T-helper 2 cell treated with Interferon-gamma antibody and Interleukin-4, amounts not matched to agents 100 ng/mL and 5 ng/mL, for 36 hours (primary cell): Measurements from ENCODE around the gene NPAT. TPM values are rescaled to one million over a fixed set of nuclear protein-coding genes. Genes with fewer than 3 reads are reported as not detected.

Experiments
- intact Hi-C: fragments of 100-400 bp; cut with micrococcal nuclease; formaldehyde crosslinking; loops from one replicate; pipeline ENCODE4 v1.15.1; 2023
- total RNA-seq: library from RNA; stranded (reverse); gene quantifications from 2 replicates; pipeline ENCODE4 v1.2.3, GENCODE V29; 2022

Gene NPAT
- total RNA-seq, result 34.0 and 39.6 TPM in 2 replicates

DNA sequence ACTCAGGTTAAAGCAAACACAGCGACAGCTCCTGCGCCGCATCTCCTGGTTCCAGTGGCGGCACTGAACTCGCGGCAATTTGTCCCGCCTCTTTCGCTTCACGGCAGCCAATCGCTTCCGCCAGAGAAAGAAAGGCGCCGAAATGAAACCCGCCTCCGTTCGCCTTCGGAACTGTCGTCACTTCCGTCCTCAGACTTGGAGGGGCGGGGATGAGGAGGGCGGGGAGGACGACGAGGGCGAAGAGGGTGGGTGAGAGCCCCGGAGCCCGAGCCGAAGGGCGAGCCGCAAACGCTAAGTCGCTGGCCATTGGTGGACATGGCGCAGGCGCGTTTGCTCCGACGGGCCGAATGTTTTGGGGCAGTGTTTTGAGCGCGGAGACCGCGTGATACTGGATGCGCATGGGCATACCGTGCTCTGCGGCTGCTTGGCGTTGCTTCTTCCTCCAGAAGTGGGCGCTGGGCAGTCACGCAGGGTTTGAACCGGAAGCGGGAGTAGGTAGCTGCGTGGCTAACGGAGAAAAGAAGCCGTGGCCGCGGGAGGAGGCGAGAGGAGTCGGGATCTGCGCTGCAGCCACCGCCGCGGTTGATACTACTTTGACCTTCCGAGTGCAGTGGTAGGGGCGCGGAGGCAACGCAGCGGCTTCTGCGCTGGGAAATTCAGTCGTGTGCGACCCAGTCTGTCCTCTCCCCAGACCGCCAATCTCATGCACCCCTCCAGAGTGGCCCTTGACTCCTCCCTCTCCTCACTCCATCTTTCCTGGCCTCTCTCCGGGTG, at the start of gene NPAT, which contains the start of gene ATM:
NPAT (minus strand) TSS at position 65 of the 774 bp plus-strand sequence. CDS start 102 bp downstream, outside the sequence.
ATM (plus strand) TSS at position 494 of the 774 bp plus-strand sequence. CDS start 4,558 bp downstream, outside the sequence.
- intact Hi-C loops, result loop anchor here (1.0 to 10.0 kb wide), 11 partner anchors 14 to 768 kb away; partner anchors contain the start of genes ACAT1, C11orf65, CWF19L2 and DDX10

DNA sequence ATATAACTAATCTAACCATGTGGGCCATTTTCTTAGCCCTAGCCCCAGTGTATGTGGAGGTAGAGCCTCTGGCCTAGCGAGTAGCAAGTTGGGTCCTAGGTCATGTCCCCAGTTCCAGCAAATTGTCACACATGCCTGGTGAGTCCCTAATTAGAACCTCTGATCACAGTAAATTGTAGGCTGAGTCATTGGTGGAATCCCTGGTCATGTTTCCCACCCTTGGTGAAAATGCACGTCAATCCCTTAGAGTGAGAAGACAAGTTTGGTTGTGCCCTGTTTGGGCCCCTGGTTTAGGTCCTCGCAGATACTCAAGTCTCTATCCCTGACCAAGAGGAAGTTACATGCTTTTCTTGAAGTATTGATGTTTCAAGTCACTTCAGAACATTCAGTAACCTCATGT, 47.1 kb upstream of the NPAT start:
- intact Hi-C loops, result no loop called here

DNA sequence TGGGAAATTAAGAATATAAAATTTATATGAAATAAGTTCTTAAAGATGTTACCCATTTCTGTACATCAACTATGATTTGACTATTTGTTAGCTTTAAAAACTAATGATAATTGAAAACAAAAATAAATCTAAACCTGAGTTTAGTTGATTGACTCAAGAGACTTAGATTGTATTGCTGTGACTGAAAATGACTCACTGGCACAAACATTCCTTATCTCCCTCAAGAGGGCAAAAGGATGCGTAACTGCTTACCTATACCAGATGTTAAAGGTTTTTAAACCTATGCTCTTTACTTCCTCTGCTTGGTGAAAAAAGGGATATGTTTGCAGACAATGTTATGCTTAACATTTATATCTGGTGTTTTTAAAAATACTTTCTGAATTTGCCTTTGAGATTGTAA, 30.7 kb upstream of the NPAT start:
- intact Hi-C loops, result no loop called here

DNA sequence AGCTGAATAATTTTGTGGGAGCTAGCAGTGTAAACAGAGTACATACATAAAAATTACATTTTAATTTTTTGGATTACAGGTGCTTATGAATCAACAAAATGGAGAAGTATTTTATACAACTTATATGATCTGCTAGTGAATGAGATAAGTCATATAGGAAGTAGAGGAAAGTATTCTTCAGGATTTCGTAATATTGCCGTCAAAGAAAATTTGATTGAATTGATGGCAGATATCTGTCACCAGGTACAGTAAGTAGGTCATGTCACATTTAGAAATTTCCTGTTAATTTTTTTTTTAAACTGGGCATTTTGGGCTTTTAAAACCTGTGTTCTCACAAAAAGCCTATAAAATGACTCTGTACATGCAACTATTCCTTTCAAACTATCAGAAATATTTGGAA, 24.4 kb upstream of the NPAT start:
- intact Hi-C loops, result no loop called here

DNA sequence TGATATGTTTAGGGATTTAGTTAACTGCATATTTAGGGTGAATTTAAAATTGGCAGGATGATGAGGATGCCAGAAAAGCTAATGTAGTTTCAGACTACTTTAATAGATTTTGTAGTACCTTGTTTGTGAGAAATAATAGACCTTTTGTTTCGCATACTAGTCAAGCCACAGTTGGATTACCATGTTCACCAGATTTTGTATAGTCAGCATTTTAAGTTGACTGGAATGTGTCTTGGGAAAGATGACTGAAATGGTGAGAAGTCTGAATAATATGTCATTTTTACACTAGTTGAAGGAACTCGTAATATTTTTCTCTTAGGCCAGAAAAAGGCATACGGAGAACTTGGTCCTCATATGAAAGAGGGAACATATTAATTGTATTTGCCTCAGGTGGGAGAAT, 23.9 kb upstream of the NPAT start:
- intact Hi-C loops, result no loop called here

DNA sequence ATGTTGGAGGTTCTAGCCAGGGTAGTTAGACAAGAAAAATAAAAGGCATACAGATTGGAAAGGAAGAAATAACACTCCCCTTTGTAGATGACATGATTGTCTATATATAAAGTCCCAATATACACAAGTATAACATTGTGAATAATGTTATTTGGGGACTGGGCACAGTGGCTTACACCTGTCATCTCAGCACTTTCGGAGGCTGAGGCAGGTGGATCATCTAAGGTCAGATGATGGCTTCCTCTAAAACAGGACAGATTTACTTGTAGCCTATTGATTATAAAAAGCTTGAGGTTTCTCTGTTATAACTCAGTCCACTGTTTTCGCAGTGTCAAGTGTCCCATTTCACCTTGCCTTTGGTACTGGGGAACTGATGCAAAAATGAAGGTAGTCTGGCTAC, 20.0 kb upstream of the NPAT start:
- intact Hi-C loops, result loop anchor here (5.0 kb wide), 1 partner anchor 1850 kb away; the partner anchor contains the start of gene ZC3H12C

DNA sequence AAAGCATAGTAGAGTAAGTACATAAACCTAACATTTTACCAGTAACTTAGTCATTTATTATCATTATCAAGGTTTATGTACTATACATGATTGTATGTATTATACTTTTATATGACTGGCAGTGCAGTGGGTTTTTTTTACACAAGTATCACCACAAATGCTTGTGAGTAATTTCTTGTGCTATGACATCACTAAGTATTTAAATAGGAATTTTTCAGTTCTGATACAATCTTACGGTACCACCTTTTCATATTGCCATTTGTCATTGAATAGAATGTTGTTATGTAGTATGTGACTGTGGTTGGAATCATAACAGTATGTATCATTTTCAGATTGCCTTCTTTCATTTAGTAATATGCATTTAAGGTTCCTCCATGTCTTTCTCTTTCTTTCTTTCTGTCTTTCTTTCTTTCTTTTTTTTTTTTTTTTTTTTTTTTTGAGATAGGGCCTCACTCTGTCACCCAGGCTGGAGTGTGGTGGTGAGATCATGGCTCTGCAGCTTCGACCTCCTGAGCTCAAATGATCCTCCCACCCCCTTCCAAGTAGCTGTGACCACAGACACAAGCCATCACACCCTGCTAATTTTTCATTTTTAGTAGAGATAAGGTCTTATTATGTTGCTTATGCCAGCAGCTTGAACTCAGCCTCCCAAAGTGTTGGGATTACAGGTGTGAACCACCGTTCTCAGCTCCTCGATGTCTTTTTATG, 19.0 kb upstream of the NPAT start:
- intact Hi-C loops, result loop anchor here (5.0 kb wide), 1 partner anchor 1851 kb away; the partner anchor contains the start of gene ZC3H12C

DNA sequence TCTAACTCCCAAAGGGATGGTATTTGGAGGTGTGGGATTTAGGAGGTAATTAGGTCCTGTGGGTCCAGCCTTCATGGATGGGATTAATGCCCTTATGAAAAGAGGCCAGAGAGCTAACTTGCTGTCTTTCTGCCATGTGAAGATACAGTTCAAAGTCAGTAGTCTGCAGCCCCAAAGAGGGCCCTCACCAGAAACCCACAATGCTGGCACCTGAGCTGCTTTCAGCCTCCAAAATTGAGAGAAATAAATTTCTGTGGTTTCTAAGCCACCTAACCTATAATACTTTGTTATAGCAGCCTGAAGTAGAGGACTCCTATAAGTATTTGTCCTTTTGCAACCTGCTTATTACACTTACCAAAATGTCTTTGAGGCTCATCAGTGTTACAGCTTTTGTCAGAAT, 16.6 kb upstream of the NPAT start:
- intact Hi-C loops, result loop anchor here (5.0 to 10.0 kb wide), 2 partner anchors 228 to 384 kb away; partner anchors contain the start of genes C11orf65 and SLC35F2

DNA sequence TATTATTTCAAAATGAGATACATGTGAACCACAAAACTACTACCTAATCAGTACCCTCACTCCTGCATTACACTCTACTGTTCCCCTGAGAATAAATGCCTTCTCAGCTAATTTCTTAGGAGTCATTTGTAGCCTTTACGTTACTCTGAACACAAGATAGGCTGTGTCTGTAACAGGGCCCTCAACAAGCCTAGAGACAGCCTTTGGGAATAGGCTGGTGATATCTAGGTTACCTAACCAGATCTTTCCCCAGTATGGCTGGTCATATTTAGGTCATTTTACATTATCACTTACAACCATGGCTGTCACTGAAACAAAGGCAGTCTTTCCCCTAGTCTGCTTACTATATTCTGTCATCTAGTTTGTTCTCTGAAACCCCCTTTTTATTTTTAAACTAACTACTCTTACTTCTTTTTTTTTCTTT, 14.6 kb upstream of the NPAT start:
- intact Hi-C loops, result loop anchor here (5.0 to 10.0 kb wide), 2 partner anchors 230 to 382 kb away; partner anchors contain the start of genes C11orf65 and SLC35F2

DNA sequence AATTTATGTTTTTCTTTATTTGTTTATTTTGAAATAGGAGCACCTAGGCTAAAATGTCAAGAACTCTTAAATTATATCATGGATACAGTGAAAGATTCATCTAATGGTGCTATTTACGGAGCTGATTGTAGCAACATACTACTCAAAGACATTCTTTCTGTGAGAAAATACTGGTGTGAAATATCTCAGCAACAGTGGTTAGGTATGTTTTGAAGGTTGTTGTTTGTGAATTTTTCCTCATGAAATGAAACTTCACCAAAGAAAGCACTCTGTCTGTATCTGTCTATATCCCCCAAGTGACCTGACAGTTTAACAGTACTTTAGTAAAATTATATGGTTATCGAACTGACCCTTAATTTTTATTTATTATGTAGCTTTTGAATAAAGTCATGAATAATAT, 13.2 kb upstream of the NPAT start:
- intact Hi-C loops, result loop anchor here (1.0 to 10.0 kb wide), 3 partner anchors 12 to 381 kb away; partner anchors contain the start of genes ATM, C11orf65 and SLC35F2

DNA sequence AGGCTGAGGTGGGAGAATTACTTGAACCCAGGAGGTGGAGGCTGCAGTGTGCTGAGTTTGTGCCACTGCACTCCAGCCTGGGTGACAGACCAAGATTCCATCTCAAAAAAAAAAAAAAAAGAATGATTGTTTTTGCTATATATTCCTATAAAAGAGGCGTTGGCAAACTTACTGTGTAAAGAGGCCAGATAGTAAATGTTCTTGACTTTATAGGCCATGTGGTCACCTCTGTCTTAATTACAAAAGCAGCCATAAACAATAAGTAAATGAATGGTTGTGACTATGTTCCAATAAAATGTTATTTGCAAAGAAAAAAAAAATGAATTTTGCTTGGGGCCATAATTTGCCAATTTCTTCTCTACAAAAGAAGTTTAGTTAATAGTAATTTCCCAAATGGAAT, 12.8 kb upstream of the NPAT start:
- intact Hi-C loops, result loop anchor here (5.0 to 10.0 kb wide), 2 partner anchors 232 to 380 kb away; partner anchors contain the start of genes C11orf65 and SLC35F2

DNA sequence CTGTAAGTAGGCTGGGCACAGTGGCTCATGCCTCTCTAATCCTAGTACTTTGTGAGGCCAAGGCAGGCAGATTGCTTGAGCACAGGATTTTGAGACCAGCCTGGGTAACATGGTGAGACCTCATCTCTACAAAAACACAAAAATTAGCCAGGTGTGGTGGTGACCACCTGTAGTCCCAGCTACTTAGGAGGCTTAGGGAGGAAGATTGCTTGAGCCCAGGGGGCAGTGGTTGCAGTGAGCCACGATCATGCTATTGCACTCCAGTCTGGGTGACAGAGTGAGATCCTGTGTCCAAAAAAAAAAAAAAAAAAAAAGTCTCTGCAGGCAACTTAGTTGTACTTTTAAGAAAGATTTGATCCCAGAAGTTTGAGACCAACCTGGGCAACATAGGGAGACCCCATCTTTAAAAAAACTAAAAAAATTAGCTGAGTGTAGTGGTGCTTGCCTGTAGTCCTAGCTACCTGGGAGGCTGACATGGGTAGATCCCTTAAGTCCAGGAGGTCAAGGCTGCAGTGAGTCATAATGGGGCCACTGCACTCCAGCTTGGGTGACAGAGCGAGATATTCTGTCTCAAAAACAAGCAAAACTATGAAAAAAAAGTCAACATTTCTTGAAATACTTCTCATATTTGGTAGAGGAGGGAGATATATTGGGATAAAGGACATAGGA, 11.0 kb upstream of the NPAT start:
- intact Hi-C loops, result loop anchor here (10.0 kb wide), 1 partner anchor 379 kb away; the partner anchor contains the start of gene SLC35F2

DNA sequence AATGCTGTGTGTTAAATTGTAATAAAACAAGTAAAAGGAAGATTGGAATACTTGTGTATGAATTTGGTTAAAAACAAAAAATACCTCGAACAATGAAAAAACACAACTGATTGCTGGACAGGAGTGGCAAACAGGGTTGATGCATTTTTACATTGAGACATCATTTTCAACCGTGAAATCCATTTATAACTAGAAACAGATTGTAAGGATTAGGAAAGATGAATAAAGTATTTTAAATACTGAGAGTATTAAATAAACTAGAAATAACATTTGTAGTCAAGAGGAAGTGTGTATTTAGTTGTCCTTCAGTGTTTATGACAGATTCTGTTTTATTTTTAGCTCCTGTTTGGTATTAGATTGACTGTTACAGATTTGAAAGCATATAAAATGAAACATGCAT, 5.8 kb upstream of the NPAT start:
- intact Hi-C loops, result loop anchor here (10.0 kb wide), 1 partner anchor 773 kb away; the partner anchor contains the start of gene CWF19L2

DNA sequence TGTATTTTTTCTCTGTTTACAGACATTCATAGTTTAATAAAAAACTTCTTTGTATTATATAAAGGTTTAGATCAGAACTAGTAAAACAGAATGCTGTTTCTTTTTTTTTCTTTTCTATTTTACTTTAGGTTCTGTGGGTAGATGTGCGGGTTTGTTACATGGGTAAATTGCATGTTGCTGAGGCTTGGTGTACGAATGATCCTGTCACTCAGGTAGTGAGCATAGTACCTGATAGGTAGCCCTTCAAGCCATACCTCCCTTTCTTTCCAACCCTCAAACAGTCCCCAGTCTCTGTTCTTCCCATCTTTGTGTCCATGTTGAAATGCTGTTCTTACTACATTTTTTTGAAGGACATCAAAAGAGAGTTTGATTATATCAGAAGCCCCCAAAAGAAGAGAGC, 3.6 kb upstream of the NPAT start:
- intact Hi-C loops, result loop anchor here (10.0 kb wide), 1 partner anchor 771 kb away; the partner anchor contains the start of gene CWF19L2

DNA sequence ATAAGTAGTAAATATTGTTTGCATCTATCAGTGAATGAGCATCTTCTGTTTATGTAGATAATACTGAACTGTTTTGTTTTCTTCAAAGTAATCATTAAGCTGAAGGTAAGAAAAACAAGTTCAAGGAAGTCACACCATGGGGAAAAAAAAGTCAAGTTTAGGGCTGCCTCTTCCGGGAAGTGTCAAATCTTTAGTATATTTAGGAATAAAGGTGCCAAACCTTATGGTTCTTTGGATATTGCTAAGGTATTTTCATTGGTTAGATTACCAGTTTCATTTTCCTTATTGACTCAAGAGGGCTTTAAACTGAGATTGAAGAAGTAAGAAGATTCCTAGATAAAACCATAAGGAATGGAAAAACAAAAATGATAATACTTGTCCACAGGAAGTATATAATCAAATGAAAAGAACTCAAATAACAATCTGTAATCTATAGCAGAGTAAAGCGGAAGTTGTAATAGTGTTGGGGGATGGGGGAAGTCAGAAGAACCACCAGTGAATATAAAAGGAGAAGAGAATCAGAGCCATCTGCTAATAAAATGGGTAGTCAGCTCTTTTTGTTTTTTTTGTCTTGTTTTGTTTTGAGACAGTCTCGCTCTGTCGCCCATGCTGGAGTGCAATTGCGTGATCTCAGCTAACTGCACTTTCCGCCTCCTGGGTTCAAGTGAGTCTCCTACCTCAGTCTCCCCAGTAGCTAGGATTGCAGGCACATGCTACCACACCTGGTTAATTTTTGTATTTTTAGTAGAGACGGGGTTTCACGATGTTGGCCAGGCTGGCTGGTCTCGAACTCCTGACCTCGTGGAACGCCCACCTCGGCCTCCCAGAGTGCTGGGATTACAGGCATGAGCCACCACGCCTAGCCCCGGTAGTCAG, 2.7 kb upstream of the NPAT start:
- intact Hi-C loops, result loop anchor here (5.0 to 10.0 kb wide), 4 partner anchors 32 to 770 kb away; partner anchors contain the start of genes CWF19L2 and EXPH5

DNA sequence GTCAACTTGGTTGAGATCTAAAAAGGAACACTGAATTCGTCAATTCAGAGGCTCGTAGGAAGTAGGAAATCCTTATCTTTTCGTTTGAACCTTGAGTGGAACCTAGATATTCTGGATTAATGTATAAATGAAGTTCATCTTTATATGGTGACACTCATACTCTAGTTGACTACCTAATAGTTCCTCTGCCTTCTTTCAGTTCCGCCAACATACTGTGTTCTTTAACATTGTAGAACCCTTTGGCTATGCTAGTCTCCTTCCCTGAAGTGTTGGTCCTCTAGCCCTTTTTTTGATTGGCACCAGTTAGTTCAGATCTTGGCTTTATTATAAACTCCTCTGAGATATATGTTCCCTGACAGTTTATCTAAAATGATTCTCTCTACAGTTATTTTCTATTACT, 1.9 kb upstream of the NPAT start:
- intact Hi-C loops, result loop anchor here (5.0 to 10.0 kb wide), 4 partner anchors 33 to 770 kb away; partner anchors contain the start of genes CWF19L2 and EXPH5

DNA sequence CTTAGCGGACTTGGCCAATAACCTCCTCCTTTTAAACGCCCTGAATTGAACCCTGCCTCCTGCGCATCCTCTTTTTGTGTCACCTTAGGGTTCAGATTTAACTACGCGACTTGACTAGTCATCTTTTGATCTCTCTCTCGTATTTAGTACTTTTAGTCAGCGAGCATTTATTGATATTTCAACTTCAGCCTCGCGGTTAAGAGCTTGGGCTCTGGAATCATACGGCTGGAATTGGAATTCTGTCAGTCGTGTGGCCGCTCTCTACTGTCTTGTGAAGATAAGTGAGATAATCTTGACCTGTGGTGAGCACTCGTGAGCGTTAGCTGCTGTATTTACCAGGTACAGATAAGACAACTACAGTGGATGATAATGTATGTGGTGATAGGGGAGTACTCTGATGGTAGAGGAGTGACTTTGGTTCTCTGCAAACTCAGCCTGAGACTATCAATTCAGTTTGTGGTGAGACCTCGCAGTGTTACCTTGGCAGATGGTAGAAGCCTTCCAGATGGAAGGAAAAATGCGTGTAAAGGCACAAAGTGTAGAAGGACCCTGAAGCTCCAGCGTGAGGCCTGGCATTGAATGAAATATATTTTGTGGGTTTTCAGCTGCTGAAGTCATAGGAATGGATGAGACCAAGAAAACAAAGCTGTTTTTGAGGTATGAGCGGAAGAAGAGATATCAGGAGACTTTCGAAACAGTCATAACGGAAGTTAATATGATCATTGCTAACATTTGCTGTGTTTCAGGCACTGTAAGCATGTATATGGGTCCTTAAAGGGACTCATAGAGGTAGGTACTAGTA, 1.1 kb upstream of the NPAT start:
- intact Hi-C loops, result loop anchor here (1.0 to 10.0 kb wide), 6 partner anchors 13 to 769 kb away; partner anchors contain the start of genes CWF19L2, DDX10 and EXPH5

DNA sequence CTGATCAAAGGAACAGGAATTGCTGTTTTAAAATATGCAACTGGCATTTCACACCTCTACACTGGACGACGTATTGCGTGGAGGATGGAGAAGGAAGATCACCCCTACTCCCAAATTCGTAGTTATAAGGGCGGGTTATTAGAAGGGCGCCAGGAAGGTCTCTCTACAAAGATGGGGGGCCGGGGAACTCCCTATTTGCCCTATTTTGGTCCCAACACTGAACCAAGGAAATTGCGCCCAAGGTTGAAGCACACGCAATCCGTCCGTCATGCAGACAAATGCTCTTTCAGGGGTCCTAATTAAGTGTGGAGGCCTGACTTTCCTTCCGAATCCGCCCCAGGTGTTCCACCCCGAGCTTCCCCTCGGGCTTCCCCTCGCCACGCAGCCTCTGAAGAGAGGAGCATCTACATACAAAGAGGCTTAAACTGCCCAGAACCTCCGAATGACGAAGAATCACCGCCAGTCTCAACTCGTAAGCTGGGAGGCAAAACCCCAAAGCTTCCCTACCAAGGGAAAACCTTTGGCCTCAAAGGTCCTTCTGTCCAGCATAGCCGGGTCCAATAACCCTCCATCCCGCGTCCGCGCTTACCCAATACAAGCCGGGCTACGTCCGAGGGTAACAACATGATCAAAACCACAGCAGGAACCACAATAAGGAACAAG, 396 bp downstream of the NPAT start:
- intact Hi-C loops, result loop anchor here (1.0 to 10.0 kb wide), 10 partner anchors 35 to 767 kb away; partner anchors contain the start of genes ACAT1, C11orf65, CWF19L2 and DDX10
